Duodenal mucosa (tissue), 2 donors: ENCODE results near the gene IMMP2L.
"Not testable (repeated sequence)": the region's sequence is repeated elsewhere in the genome, so short reads cannot be mapped to it uniquely, and the experiment has no call there.

Experiments
- H3K27ac ChIP-seq: one replicate; pipeline ENCODE4 v1.7.0; 2013; ENCODE audit warnings: low read depth, low read length
- H3K27me3 ChIP-seq, 2 donors: one replicate each; pipeline ENCODE4 v1.7.0; 2013; ENCODE audit warnings: low read length in 2 of 2, control low read depth in 1 of 2; ENCODE audit not compliant: insufficient read depth in 2 of 2, control insufficient read depth in 1 of 2
- H3K36me3 ChIP-seq, 2 donors: one replicate each; pipeline ENCODE4 v1.7.0; 2013; ENCODE audit warnings: low read length in 2 of 2, control low read depth in 1 of 2; ENCODE audit not compliant: insufficient read depth in 2 of 2, control insufficient read depth in 1 of 2
- H3K4me1 ChIP-seq, 2 donors: one replicate each; pipeline ENCODE4 v1.7.0; 2013; ENCODE audit warnings: low read length in 2 of 2, control low read depth in 1 of 2; ENCODE audit not compliant: insufficient read depth in 2 of 2, control insufficient read depth in 1 of 2
- H3K4me3 ChIP-seq, 2 donors: one replicate each; pipeline ENCODE4 v1.7.0; 2013; ENCODE audit warnings: low read length in 2 of 2, low read depth in 1 of 2
- H3K9ac ChIP-seq, 2 donors: one replicate each; pipeline ENCODE4 v1.7.0; 2013; ENCODE audit warnings: low read length in 2 of 2, low read depth in 1 of 2
- H3K9me3 ChIP-seq, 2 donors: one replicate each; pipeline ENCODE4 v1.7.0; 2013; ENCODE audit warnings: low read length in 2 of 2, control low read depth in 1 of 2; ENCODE audit not compliant: control insufficient read depth in 1 of 2

The IMMP2L gene

DNA sequence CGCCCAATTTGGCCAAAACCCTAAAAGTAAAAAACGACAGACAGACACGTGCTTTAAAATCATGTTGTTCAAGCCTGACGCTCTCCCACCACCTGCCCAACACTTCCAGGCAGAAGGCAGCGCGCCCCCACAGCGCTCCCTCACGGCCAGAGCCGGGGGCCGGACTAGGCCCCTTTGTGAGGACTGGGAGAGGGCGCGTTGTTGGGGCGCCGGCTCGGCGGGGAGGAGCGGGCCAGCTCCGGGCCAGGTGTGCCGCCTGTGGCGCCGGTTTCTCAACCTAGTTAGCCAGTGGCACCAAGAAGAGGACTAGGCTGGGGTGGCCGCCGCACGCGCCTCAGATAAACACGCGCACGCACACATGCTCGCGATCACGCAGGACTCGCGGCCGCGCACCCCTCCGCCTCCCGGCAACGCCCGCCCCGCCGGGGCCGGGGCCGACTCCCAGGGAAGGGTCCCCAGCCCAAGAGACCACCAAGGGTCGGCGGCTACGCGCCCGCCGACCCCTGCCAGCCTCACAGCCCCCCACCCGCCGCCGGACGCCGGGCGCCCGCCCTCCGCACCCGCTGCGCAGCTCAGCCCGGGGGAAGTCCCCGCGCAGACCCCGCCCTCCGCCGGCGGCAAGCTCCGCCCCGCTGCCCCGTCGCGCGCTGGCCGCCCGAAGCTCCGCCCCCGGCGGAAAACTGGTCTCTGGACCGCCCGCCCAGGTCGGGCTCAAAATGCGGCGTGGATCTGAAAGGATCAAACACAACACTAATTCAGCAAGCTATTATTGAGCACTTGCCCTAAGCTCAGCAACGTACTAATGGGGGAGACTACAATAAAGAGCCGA lies at the start of gene IMMP2L:
Gene IMMP2L (minus strand): TSS at position 589 of the 829 bp plus-strand sequence.
- peaks cover 0 to 3% of the 10 kb centered on the region in 2 donors for H3K36me3 ChIP-seq
- H3K27me3 ChIP-seq: no peaks in the 10 kb centered on the region
- H3K9me3 ChIP-seq: no peaks in the 10 kb centered on the region
- H3K9ac ChIP-seq: peak within 1 kb of the TSS; percentile 63 to 74
- peaks cover 12 to 15% of the 10 kb centered on the region in 2 donors for H3K4me1 ChIP-seq
- peak within 1 kb of the TSS; percentile 23 for H3K27ac ChIP-seq
- H3K4me3 ChIP-seq: peak within 1 kb of the TSS; percentile 77 to 92

DNA sequence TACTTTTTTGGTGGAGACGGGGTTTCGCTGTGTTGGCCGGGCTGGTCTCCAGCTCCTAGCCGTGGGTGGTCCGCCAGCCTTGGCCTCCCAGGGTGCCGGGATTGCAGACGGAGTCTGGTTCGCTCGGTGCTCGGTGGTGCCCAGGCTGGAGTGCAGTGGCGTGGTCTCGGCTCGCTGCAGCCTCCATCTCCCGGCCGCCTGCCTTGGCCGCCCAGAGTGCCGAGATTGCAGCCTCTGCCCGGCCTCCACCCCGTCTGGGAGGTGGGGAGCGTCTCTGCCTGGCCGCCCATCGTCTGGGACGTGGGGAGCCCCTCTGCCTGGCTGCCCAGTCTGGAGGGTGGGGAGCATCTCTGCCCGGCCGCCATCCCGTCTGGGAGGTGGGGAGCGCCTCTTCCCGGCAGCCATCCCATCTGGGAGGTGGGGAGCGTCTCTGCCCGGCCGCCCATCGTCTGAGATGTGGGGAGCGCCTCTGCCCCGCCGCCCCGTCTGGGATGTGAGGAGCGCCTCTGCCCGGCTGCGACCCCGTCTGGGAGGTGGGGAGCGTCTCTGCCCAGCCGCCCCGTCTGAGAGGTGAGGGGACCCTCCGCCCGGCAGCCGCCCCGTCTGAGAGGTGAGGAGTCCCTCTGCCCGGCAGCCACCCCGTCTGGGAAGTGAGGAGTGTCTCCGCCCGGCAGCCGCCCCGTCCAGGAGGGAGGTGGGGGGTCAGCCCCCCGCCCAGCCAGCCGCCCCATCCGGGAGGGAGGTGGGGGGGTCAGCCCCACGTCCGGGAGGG lies 47.4 kb upstream of the IMMP2L start:
- H3K4me1 ChIP-seq, H3K9ac ChIP-seq, H3K27me3 ChIP-seq, H3K36me3 ChIP-seq, H3K9me3 ChIP-seq, H3K4me3 ChIP-seq, H3K27ac ChIP-seq: not testable (repeated sequence)

GRCh38 chr7:111607621-111608020 lies 45.3 kb upstream of the IMMP2L start:
- Histone ChIP-seq H3K4me3 (no peak overlapping the region), H3K27me3 (no peaks in the 10 kb centered on the region)

DNA sequence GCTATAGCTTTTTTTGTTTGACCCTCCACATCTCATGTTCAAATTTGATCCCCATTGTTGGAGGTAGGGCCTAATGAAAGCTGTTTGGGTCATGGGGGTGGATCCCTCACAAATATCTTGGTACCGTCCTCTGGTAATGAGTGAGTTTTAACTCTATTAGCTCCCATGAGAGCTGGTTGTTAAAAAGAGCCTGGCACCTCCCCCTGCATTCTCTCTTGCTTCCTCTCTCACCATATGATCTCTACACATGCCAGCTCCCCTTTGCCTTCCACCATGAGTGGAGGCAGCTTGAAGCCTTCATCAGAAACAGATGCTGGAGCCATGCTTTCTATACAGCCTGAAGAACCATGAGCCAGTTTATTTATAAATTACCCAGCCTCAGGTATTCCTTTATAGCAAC lies 43.0 kb upstream of the IMMP2L start:
- H3K9me3 ChIP-seq: no peaks in the 10 kb centered on the region
- no peaks in the 10 kb centered on the region for H3K36me3 ChIP-seq
- H3K4me1 ChIP-seq: no peaks in the 10 kb centered on the region
- H3K27me3 ChIP-seq: no peaks in the 10 kb centered on the region
- H3K4me3 ChIP-seq: no peak overlapping the region
- H3K27ac ChIP-seq: no peak overlapping the region
- no peak overlapping the region for H3K9ac ChIP-seq

More at GRCh38 chr7:111607621-111608020, 45.3 kb upstream of the IMMP2L start:
- Histone ChIP-seq H3K4me1 (no peaks in the 10 kb centered on the region), H3K27ac (no peak overlapping the region), H3K9ac (no peak overlapping the region), H3K9me3 (no peaks in the 10 kb centered on the region), H3K36me3 (no peaks in the 10 kb centered on the region)

DNA sequence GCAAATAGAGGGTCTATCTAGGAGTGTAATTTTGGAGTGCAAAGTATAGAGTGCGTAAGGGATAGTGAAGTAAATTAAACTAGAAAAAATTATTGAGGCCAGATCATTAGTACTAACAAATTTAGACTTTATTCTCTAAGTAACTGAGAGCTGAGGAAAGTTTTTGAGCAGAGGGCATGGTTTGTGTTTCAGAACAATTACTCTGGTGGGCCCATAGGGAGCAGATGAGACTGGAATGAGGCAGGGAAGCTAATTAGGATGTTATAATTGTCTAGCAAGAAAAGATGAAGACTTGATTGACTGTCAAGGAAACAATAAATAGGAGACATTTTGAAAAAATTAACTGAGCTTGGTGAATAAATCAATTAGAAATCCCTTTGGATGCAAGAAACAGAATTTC lies 37.8 kb upstream of the IMMP2L start:
- H3K9me3 ChIP-seq: no peaks in the 10 kb centered on the region

GRCh38 chr7:111595780-111596179 lies 33.5 kb upstream of the IMMP2L start:
- no peaks in the 10 kb centered on the region for H3K27me3 ChIP-seq
- no peaks in the 10 kb centered on the region for H3K4me1 ChIP-seq
- no peak overlapping the region for H3K4me3 ChIP-seq
- H3K27ac ChIP-seq: no peak overlapping the region
- H3K9ac ChIP-seq: no peak overlapping the region
- no peaks in the 10 kb centered on the region for H3K9me3 ChIP-seq
- H3K36me3 ChIP-seq: no peaks in the 10 kb centered on the region

More for the DNA sequence above, 37.8 kb upstream of the IMMP2L start:
- H3K27me3 ChIP-seq: no peaks in the 10 kb centered on the region
- no peak overlapping the region for H3K4me3 ChIP-seq
- H3K36me3 ChIP-seq: no peaks in the 10 kb centered on the region
- H3K27ac ChIP-seq: no peak overlapping the region
- H3K9ac ChIP-seq: no peak overlapping the region
- H3K4me1 ChIP-seq: no peaks in the 10 kb centered on the region

- Histone ChIP-seq H3K27me3 (no peaks in the 10 kb centered on the region), H3K9me3 (no peaks in the 10 kb centered on the region), H3K9ac (no peak overlapping the region), H3K36me3 (no peaks in the 10 kb centered on the region), H3K4me1 (no peaks in the 10 kb centered on the region), H3K4me3 (no peak overlapping the region), H3K27ac (no peak overlapping the region)
These were observed 32.3 kb upstream of the IMMP2L start for GRCh38 chr7:111594602-111595001.

DNA sequence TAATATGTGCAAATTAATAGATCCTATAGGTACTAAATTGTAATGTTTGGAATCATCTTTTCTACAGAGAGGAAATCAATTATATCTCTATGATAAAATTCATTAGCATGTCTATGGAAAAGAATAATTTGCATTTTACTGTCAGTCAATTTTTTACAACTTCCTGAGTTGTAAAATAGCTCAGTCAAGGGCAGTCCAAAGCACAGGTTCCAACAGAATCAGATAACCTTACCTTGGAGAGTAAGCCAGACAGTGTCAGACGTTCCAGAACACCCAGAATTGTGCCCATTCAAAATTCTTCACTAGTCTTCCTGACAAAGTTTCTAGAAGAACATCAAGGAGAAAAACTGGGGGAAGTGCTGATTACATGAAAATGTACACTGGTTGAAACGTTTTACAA lies 31.1 kb upstream of the IMMP2L start:
- no peaks in the 10 kb centered on the region for H3K9me3 ChIP-seq
- no peaks in the 10 kb centered on the region for H3K4me1 ChIP-seq
- no peak overlapping the region for H3K27ac ChIP-seq
- H3K27me3 ChIP-seq: no peaks in the 10 kb centered on the region
- H3K9ac ChIP-seq: no peak overlapping the region
- H3K36me3 ChIP-seq: no peaks in the 10 kb centered on the region
- no peak overlapping the region for H3K4me3 ChIP-seq

GRCh38 chr7:111588065-111588433 lies 25.8 kb upstream of the IMMP2L start:
- Histone ChIP-seq H3K27ac (no peak overlapping the region), H3K36me3 (no peaks in the 10 kb centered on the region), H3K4me1 (no peaks in the 10 kb centered on the region)

GRCh38 chr7:111587410-111588064 lies 25.2 kb upstream of the IMMP2L start:
- Histone ChIP-seq H3K27ac (no peak overlapping the region), H3K4me1 (no peaks in the 10 kb centered on the region), H3K9me3 (no peaks in the 10 kb centered on the region), H3K9ac (no peak overlapping the region), H3K27me3 (no peaks in the 10 kb centered on the region), H3K4me3 (no peak overlapping the region), H3K36me3 (no peaks in the 10 kb centered on the region)

More at GRCh38 chr7:111588065-111588433, 25.8 kb upstream of the IMMP2L start:
- Histone ChIP-seq H3K9ac (no peak overlapping the region), H3K4me3 (no peak overlapping the region), H3K9me3 (no peaks in the 10 kb centered on the region), H3K27me3 (no peaks in the 10 kb centered on the region)
